OCI-LY7 (cell line): ENCODE data around the gene OPRM1. TPM values are rescaled to one million over a fixed set of nuclear protein-coding genes. Genes with fewer than 3 reads are reported as not detected.

Experiments used
- BruUV-seq: library from RNA; stranded (reverse); fragments of 400-500 nt; replicated peaks from 2 replicates; lab custom pipeline; 2021; lab: Mats Ljungman, UMichigan
- CTCF ChIA-PET: fragments of 300-600 bp; sonication (Branson Sonifier 250); formaldehyde crosslinking; loops from one replicate; lab custom pipeline; 2022; ENCODE audit warnings: antibody characterized with exemption; ENCODE audit not compliant: unreplicated experiment; lab: Charles Lee
- POLR2A ChIA-PET: fragments of 300-600 bp; sonication (Branson Sonifier 250); formaldehyde crosslinking; loops from one replicate; lab custom pipeline; 2022; ENCODE audit warnings: antibody characterized with exemption; lab: Charles Lee
- DNase-seq: peaks from one replicate; pipeline ENCODE4 v3.0.0-alpha.2; 2015; ENCODE audit warnings: low spot score
- H2AFZ ChIP-seq: fragments of 200-600 bp; sonication (generic), shearing (Covaris generic); 2 replicates; pipeline ENCODE4 v1.6.1; 2014; ENCODE audit warnings: mild to moderate bottlenecking, antibody characterized with exemption, low read length, moderate library complexity
- H3K27ac ChIP-seq: fragments of 200-600 bp; sonication (generic); 2 replicates; pipeline ENCODE4 v1.5.1; 2014; ENCODE audit warnings: mixed run types, low read depth, mild to moderate bottlenecking, moderate library complexity, low read length, inconsistent platforms; ENCODE audit not compliant: poor library complexity, severe bottlenecking
- H3K36me3 ChIP-seq: fragments of 200-600 bp; sonication (generic); 2 replicates; pipeline ENCODE4 v1.6.1; 2014; ENCODE audit warnings: mild to moderate bottlenecking, antibody characterized with exemption, low read length, moderate library complexity, mixed read lengths; ENCODE audit not compliant: insufficient read depth
- H3K4me1 ChIP-seq: fragments of 200-600 bp; sonication (generic); 2 replicates; pipeline ENCODE4 v1.5.1; 2014; ENCODE audit warnings: mild to moderate bottlenecking, low read length; ENCODE audit not compliant: insufficient read depth, poor library complexity, severe bottlenecking
- H3K4me2 ChIP-seq: fragments of 200-600 bp; sonication (generic); 2 replicates; pipeline ENCODE4 v1.6.1; 2014; ENCODE audit warnings: mild to moderate bottlenecking, low read length
- H3K4me3 ChIP-seq: fragments of 200-600 bp; sonication (generic); 2 replicates; pipeline ENCODE4 v1.5.1; 2014; ENCODE audit warnings: mild to moderate bottlenecking, low read depth, low read length; ENCODE audit not compliant: poor library complexity, severe bottlenecking
- H3K79me2 ChIP-seq: fragments of 200-600 bp; sonication (generic); 2 replicates; pipeline ENCODE4 v1.6.1; 2016; ENCODE audit warnings: low read depth, mild to moderate bottlenecking, low read length, moderate library complexity, mixed read lengths; ENCODE audit not compliant: insufficient read depth
- H3K9me2 ChIP-seq: fragments of 200-600 bp; sonication (generic); 2 replicates; pipeline ENCODE4 v1.6.1; 2016; ENCODE audit warnings: mild to moderate bottlenecking, low read length, mixed read lengths; ENCODE audit not compliant: insufficient read depth
- H3K9me3 ChIP-seq: fragments of 200-600 bp; sonication (generic); 2 replicates; pipeline ENCODE4 v1.6.1; 2014; ENCODE audit warnings: mild to moderate bottlenecking, mixed run types, low read length, mixed read lengths
- H4K20me1 ChIP-seq: fragments of 200-600 bp; sonication (generic); 2 replicates; pipeline ENCODE4 v1.6.1; 2014; ENCODE audit warnings: mild to moderate bottlenecking, antibody characterized with exemption, low read length, moderate library complexity, mixed read lengths; ENCODE audit not compliant: insufficient read depth
- CTCF ChIP-seq: fragments of 200-600 bp; sonication (generic); conservative IDR thresholded peaks from 2 replicates; pipeline ENCODE4 v1.5.1; 2014; ENCODE audit warnings: mild to moderate bottlenecking, antibody characterized with exemption, low read length, moderate library complexity, mixed read lengths
- EZH2phosphoT487 ChIP-seq: fragments of 200-600 bp; sonication (generic); IDR thresholded peaks from 2 replicates; pipeline ENCODE4 v1.6.1; 2018; ENCODE audit warnings: low read depth, borderline replicate concordance, mild to moderate bottlenecking, mixed run types, antibody characterized with exemption, low read length, moderate library complexity, mixed read lengths
- intact Hi-C: fragments of 100-400 bp; cut with micrococcal nuclease; formaldehyde crosslinking; loops from one replicate; pipeline ENCODE4 v1.10.0; 2022; ENCODE audit not compliant: unreplicated experiment
- total RNA-seq, 2 experiments: library from RNA; depleted of rRNA in 1 of 2; stranded (reverse); fragments of >200 nt in 1 of 2; shearing (Covaris generic) in 1 of 2; gene quantifications; 2 replicates each; pipeline ENCODE4 v1.2.3, GENCODE V29; 2014 to 2022

Gene OPRM1
- total RNA-seq, 2 experiments from 2014 or later: not detected

- Histone ChIP-seq H3K4me2 (no peak overlapping the region), H3K4me1 (no peaks in the 10 kb centered on the region), H3K4me3 (no peak overlapping the region), H3K9me3 (no peaks in the 10 kb centered on the region), H3K79me2 (no peaks in the 10 kb centered on the region), H2AFZ (no peak overlapping the region), H3K27ac (no peak overlapping the region), H3K9me2 (no peaks in the 10 kb centered on the region), H3K36me3 (no peaks in the 10 kb centered on the region), H4K20me1 (no peaks in the 10 kb centered on the region)
- intact Hi-C loops: no loop called here
- ChIA-PET CTCF (no interaction called here), POLR2A (interaction anchor here (1.1 kb wide), 1 partner anchor 8 kb away, joined by 3 read pairs; no protein-coding TSS in a partner anchor)
- no peak for DNase-seq
- no peak for TF ChIP-seq EZH2phosphoT487
- no peak for TF ChIP-seq CTCF
- no TSS peak for BruUV-seq
Measured at GRCh38 chr6:154111025-154111424, 72.0 kb downstream of the OPRM1 start.

- H4K20me1 ChIP-seq: no peaks in the 10 kb centered on the region
- no peak overlapping the region for H2AFZ ChIP-seq
- no peaks in the 10 kb centered on the region for H3K36me3 ChIP-seq
- H3K4me3 ChIP-seq: no peak overlapping the region
- H3K4me1 ChIP-seq: no peaks in the 10 kb centered on the region
- BruUV-seq: no TSS peak
- no peak overlapping the region for H3K27ac ChIP-seq
- CTCF ChIA-PET: no interaction called here
- POLR2A ChIA-PET: interaction anchor here (1.2 kb wide), 1 partner anchor 157 kb away, joined by 3 read pairs; no protein-coding TSS in a partner anchor
- no peaks in the 10 kb centered on the region for H3K9me3 ChIP-seq
- H3K4me2 ChIP-seq: no peak overlapping the region
- no peaks in the 10 kb centered on the region for H3K79me2 ChIP-seq
- intact Hi-C loops: no loop called here
- no peak for DNase-seq
- no peak for TF ChIP-seq EZH2phosphoT487
- no peak for TF ChIP-seq CTCF
- no peaks in the 10 kb centered on the region for H3K9me2 ChIP-seq
Measured at GRCh38 chr6:154112181-154112809, 73.3 kb downstream of the OPRM1 start.

- CTCF ChIA-PET: no interaction called here
- DNase-seq: no peak
- H3K4me1 ChIP-seq: no peaks in the 10 kb centered on the region
- intact Hi-C loops: no loop called here
- no peaks in the 10 kb centered on the region for H3K36me3 ChIP-seq
- H4K20me1 ChIP-seq: no peaks in the 10 kb centered on the region
- H3K27ac ChIP-seq: no peak overlapping the region
- H3K9me3 ChIP-seq: no peaks in the 10 kb centered on the region
- TF ChIP-seq CTCF (no peak), EZH2phosphoT487 (no peak)
- no peaks in the 10 kb centered on the region for H3K79me2 ChIP-seq
- no TSS peak for BruUV-seq
- H3K4me3 ChIP-seq: no peak overlapping the region
- H3K4me2 ChIP-seq: no peak overlapping the region
- H2AFZ ChIP-seq: no peak overlapping the region
- H3K9me2 ChIP-seq: no peaks in the 10 kb centered on the region
- POLR2A ChIA-PET: interaction anchor here (0.6 to 1.2 kb wide), 2 partner anchors 156 to 1001 kb away, joined by 3 read pairs; no protein-coding TSS in a partner anchor
Measured at GRCh38 chr6:154113392-154113791, 74.4 kb downstream of the OPRM1 start.
